ENCODE data around the gene AFAP1. TPM values are rescaled to one million over a fixed set of nuclear protein-coding genes. Genes with fewer than 3 reads are reported as not detected.

Gene AFAP1
- total RNA-seq, 1 experiment from 2014 or later, result 23.6 TPM

DNA sequence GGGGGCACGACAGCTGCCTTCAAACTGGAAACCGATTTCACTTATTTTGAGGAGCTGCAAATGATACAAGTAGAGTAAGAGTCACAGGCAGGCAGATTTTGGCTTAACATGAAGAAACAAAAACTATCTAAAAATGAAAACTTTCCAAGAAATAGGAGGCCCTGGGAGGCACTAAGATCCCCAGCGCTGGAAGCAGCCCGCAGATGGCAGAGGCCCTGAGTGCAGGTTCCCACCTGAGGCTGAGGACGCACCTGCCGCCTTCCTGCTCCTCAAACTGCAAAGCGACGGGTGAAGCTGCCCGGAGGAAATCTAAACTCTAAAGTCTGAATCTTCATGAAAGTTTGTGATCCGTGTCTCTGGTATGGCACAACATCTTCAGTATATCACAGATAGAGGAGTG is 138.7 kb downstream of the AFAP1 start:
- no peak for ATAC-seq
- POLR2A ChIA-PET, result no interaction called here
- Mint-ChIP-seq H3K4me1 (peaks cover 20% of the 10 kb centered on the region), H3K27ac (no peak overlapping the region), H3K36me3 (peaks cover 35% of the 10 kb centered on the region), H3K4me3 (no peak overlapping the region), H3K9me3 (peaks cover 13% of the 10 kb centered on the region), H3K27me3 (ENCODE audit: low read depth) (no peaks in the 10 kb centered on the region)
- CTCF ChIA-PET, result interaction anchor here (1.5 to 8.2 kb wide), 8 partner anchors 9 to 112 kb away, joined by 4 to 109 read pairs (median 14); no protein-coding TSS in a partner anchor
- DNase-seq (ENCODE audit: low spot score), result no peak
- TF ChIP-seq, protein P1, sequence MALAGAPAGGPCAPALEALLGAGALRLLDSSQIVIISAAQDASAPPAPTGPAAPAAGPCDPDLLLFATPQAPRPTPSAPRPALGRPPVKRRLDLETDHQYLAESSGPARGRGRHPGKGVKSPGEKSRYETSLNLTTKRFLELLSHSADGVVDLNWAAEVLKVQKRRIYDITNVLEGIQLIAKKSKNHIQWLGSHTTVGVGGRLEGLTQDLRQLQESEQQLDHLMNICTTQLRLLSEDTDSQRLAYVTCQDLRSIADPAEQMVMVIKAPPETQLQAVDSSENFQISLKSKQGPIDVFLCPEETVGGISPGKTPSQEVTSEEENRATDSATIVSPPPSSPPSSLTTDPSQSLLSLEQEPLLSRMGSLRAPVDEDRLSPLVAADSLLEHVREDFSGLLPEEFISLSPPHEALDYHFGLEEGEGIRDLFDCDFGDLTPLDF (CRISPR knock-in tag; IDR thresholded peaks at IDR 0.05), result no peak
- TF ChIP-seq TP53 (CRISPR knock-in tag; IDR thresholded peaks at IDR 0.05) (no peak), ZNF416 (CRISPR knock-in tag; IDR thresholded peaks at IDR 0.05) (no peak), ZNF423 (CRISPR knock-in tag; IDR thresholded peaks at IDR 0.05) (no peak), MYBL2 (CRISPR knock-in tag; IDR thresholded peaks at IDR 0.05) (no peak), IRF2 (CRISPR knock-in tag; IDR thresholded peaks at IDR 0.05; ENCODE audit: borderline replicate concordance, low read depth) (no peak), ZNF317 (CRISPR knock-in tag; IDR thresholded peaks at IDR 0.05; ENCODE audit: borderline replicate concordance, low read depth) (no peak), ZNF138 (CRISPR knock-in tag; conservative IDR thresholded peaks at IDR 0.05) (no peak)
- TF ChIP-seq, protein P2, sequence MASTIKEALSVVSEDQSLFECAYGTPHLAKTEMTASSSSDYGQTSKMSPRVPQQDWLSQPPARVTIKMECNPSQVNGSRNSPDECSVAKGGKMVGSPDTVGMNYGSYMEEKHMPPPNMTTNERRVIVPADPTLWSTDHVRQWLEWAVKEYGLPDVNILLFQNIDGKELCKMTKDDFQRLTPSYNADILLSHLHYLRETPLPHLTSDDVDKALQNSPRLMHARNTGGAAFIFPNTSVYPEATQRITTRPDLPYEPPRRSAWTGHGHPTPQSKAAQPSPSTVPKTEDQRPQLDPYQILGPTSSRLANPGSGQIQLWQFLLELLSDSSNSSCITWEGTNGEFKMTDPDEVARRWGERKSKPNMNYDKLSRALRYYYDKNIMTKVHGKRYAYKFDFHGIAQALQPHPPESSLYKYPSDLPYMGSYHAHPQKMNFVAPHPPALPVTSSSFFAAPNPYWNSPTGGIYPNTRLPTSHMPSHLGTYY (CRISPR knock-in tag; IDR thresholded peaks at IDR 0.05), result no peak
- TF ChIP-seq, protein P3, sequence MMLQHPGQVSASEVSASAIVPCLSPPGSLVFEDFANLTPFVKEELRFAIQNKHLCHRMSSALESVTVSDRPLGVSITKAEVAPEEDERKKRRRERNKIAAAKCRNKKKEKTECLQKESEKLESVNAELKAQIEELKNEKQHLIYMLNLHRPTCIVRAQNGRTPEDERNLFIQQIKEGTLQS (CRISPR knock-in tag; conservative IDR thresholded peaks at IDR 0.05), result no peak
- TF ChIP-seq, protein P4, sequence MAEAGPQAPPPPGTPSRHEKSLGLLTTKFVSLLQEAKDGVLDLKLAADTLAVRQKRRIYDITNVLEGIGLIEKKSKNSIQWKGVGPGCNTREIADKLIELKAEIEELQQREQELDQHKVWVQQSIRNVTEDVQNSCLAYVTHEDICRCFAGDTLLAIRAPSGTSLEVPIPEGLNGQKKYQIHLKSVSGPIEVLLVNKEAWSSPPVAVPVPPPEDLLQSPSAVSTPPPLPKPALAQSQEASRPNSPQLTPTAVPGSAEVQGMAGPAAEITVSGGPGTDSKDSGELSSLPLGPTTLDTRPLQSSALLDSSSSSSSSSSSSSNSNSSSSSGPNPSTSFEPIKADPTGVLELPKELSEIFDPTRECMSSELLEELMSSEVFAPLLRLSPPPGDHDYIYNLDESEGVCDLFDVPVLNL (CRISPR knock-in tag; IDR thresholded peaks at IDR 0.05; ENCODE audit: borderline replicate concordance, low read depth), result no peak
- TF ChIP-seq, protein P5, sequence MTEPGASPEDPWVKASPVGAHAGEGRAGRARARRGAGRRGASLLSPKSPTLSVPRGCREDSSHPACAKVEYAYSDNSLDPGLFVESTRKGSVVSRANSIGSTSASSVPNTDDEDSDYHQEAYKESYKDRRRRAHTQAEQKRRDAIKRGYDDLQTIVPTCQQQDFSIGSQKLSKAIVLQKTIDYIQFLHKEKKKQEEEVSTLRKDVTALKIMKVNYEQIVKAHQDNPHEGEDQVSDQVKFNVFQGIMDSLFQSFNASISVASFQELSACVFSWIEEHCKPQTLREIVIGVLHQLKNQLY (CRISPR knock-in tag; IDR thresholded peaks at IDR 0.05), result no peak
- TF ChIP-seq, protein P6, sequence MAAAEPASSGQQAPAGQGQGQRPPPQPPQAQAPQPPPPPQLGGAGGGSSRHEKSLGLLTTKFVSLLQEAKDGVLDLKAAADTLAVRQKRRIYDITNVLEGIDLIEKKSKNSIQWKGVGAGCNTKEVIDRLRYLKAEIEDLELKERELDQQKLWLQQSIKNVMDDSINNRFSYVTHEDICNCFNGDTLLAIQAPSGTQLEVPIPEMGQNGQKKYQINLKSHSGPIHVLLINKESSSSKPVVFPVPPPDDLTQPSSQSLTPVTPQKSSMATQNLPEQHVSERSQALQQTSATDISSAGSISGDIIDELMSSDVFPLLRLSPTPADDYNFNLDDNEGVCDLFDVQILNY (CRISPR knock-in tag; IDR thresholded peaks at IDR 0.05), result no peak
- TF ChIP-seq, protein P7, sequence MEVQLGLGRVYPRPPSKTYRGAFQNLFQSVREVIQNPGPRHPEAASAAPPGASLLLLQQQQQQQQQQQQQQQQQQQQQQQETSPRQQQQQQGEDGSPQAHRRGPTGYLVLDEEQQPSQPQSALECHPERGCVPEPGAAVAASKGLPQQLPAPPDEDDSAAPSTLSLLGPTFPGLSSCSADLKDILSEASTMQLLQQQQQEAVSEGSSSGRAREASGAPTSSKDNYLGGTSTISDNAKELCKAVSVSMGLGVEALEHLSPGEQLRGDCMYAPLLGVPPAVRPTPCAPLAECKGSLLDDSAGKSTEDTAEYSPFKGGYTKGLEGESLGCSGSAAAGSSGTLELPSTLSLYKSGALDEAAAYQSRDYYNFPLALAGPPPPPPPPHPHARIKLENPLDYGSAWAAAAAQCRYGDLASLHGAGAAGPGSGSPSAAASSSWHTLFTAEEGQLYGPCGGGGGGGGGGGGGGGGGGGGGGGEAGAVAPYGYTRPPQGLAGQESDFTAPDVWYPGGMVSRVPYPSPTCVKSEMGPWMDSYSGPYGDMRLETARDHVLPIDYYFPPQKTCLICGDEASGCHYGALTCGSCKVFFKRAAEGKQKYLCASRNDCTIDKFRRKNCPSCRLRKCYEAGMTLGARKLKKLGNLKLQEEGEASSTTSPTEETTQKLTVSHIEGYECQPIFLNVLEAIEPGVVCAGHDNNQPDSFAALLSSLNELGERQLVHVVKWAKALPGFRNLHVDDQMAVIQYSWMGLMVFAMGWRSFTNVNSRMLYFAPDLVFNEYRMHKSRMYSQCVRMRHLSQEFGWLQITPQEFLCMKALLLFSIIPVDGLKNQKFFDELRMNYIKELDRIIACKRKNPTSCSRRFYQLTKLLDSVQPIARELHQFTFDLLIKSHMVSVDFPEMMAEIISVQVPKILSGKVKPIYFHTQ (CRISPR knock-in tag; IDR thresholded peaks at IDR 0.05), result no peak
- TF ChIP-seq, protein P8, sequence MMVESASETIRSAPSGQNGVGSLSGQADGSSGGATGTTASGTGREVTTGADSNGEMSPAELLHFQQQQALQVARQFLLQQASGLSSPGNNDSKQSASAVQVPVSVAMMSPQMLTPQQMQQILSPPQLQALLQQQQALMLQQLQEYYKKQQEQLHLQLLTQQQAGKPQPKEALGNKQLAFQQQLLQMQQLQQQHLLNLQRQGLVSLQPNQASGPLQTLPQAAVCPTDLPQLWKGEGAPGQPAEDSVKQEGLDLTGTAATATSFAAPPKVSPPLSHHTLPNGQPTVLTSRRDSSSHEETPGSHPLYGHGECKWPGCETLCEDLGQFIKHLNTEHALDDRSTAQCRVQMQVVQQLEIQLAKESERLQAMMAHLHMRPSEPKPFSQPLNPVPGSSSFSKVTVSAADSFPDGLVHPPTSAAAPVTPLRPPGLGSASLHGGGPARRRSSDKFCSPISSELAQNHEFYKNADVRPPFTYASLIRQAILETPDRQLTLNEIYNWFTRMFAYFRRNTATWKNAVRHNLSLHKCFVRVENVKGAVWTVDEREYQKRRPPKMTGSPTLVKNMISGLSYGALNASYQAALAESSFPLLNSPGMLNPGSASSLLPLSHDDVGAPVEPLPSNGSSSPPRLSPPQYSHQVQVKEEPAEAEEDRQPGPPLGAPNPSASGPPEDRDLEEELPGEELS (CRISPR knock-in tag; IDR thresholded peaks at IDR 0.05), result no peak
